SK-N-SH treated with all-trans-retinoic acid at 6 μM for 48 hours (cell line): ENCODE results near the gene IL9R.
"Not testable (repeated sequence)": the region's sequence is repeated elsewhere in the genome, so short reads cannot be mapped to it uniquely, and the experiment has no call there.

Source experiments
- ATAC-seq: fragments of 200-7000 bp; cut with Tn5 transposase; 3 replicates; pipeline ENCODE4 v1.9.1; 2020; ENCODE audit warnings: mild to moderate bottlenecking, moderate library complexity
- ARNTL ChIP-seq: fragments of 450-650 bp; formaldehyde crosslinking; IDR thresholded peaks from 2 replicates; pipeline ENCODE4 v1.5.0; 2020; ENCODE audit warnings: low read depth, mild to moderate bottlenecking, moderate library complexity, borderline replicate concordance
- ESRRG ChIP-seq: fragments of 250-450 bp; sonication (Bioruptor Pico); IDR thresholded peaks from 2 replicates; pipeline ENCODE4 v1.6.1; 2021; ENCODE audit warnings: mild to moderate bottlenecking
- GLIS3 ChIP-seq: fragments of 250-450 bp; sonication (Bioruptor Pico); IDR thresholded peaks from 2 replicates; pipeline ENCODE4 v1.5.0; 2020; ENCODE audit warnings: mild to moderate bottlenecking, moderate library complexity
- ISL1 ChIP-seq: fragments of 250-450 bp; sonication (Bioruptor Pico); IDR thresholded peaks from 2 replicates; pipeline ENCODE4 v2.1.2; 2022; ENCODE audit warnings: mild to moderate bottlenecking, moderate library complexity
- OSR1 ChIP-seq: fragments of 250-450 bp; sonication (Bioruptor Pico); IDR thresholded peaks from 2 replicates; pipeline ENCODE4 v1.8.0; 2022; ENCODE audit warnings: moderate library complexity, mild to moderate bottlenecking, inconsistent platforms
- PPARA ChIP-seq: fragments of 250-450 bp; sonication (Bioruptor Pico); IDR thresholded peaks from 2 replicates; pipeline ENCODE4 v1.5.0; 2020; ENCODE audit warnings: mild to moderate bottlenecking, borderline replicate concordance
- RARB ChIP-seq: fragments of 250-450 bp; sonication (Bioruptor Pico); IDR thresholded peaks from 2 replicates; pipeline ENCODE4 v1.8.0; 2021; ENCODE audit warnings: mild to moderate bottlenecking, moderate library complexity
- SNAI2 ChIP-seq: fragments of 250-450 bp; sonication (Bioruptor Pico); IDR thresholded peaks from 2 replicates; pipeline ENCODE4 v1.5.0; 2020; ENCODE audit warnings: mild to moderate bottlenecking, moderate library complexity
- TCF4 ChIP-seq: fragments of 250-450 bp; sonication (Bioruptor Pico); IDR thresholded peaks from 2 replicates; pipeline ENCODE4 v1.8.0; 2021; ENCODE audit warnings: mild to moderate bottlenecking, moderate library complexity, borderline replicate concordance
- TOX ChIP-seq: fragments of 250-450 bp; sonication (Bioruptor Pico); IDR thresholded peaks from 2 replicates; pipeline ENCODE4 v1.8.0; 2021; ENCODE audit warnings: mild to moderate bottlenecking, moderate library complexity, borderline replicate concordance
- ZC3H10 ChIP-seq: fragments of 250-450 bp; sonication (Bioruptor Pico); IDR thresholded peaks from 2 replicates; pipeline ENCODE4 v1.5.1; 2021; ENCODE audit warnings: mild to moderate bottlenecking, moderate library complexity
- ZFP3 ChIP-seq: fragments of 250-450 bp; sonication (Bioruptor Pico); IDR thresholded peaks from 2 replicates; pipeline ENCODE4 v1.5.0; 2020; ENCODE audit warnings: mild to moderate bottlenecking, moderate library complexity
- ZNF565 ChIP-seq: fragments of 450-650 bp; formaldehyde crosslinking; conservative IDR thresholded peaks from 2 replicates; pipeline ENCODE4 v1.5.0; 2020; ENCODE audit warnings: low read depth, mild to moderate bottlenecking, moderate library complexity
- ZNF70 ChIP-seq: fragments of 450-650 bp; formaldehyde crosslinking; IDR thresholded peaks from 2 replicates; pipeline ENCODE4 v1.5.0; 2020; ENCODE audit warnings: mild to moderate bottlenecking, moderate library complexity
- ZNF8 ChIP-seq: fragments of 450-650 bp; formaldehyde crosslinking; IDR thresholded peaks from 2 replicates; pipeline ENCODE4 v1.5.0; 2020; ENCODE audit warnings: mild to moderate bottlenecking, moderate library complexity
- TF ChIP-seq, protein P1 (sequence below): fragments of 250-450 bp; sonication (Bioruptor Pico); IDR thresholded peaks from 2 replicates; pipeline ENCODE4 v1.5.1; 2021; ENCODE audit warnings: mild to moderate bottlenecking, moderate library complexity
- TF ChIP-seq, protein P2 (sequence below): fragments of 250-450 bp; sonication (Bioruptor Pico); IDR thresholded peaks from 2 replicates; pipeline ENCODE4 v1.8.0; 2020; ENCODE audit warnings: mild to moderate bottlenecking, moderate library complexity, borderline replicate concordance
- TF ChIP-seq, protein P3 (sequence below): fragments of 250-450 bp; sonication (Bioruptor Pico); IDR thresholded peaks from 2 replicates; pipeline ENCODE4 v1.5.1; 2020; ENCODE audit warnings: low read depth, mild to moderate bottlenecking, moderate library complexity

The IL9R gene

DNA sequence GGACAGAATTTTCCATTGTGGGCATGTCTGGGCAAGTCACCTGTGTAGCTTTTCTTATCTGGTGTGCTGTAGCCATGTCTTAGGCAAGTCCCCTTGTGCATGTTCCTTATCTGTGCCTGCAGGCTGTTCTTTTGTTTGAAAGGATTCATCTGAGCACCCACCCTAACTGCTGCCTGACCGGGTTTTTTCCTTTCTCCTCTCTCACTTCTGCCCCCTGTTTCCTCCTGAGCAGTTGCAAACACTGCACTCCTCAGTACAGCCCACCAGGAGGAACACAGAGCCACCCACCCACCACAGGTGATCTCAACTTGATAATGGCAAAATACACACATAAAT, 29.2 kb upstream of the IL9R start:
- no peak for ATAC-seq
- TF ChIP-seq ARNTL (CRISPR knock-in tag) = no peak
- TF ChIP-seq, protein P1, sequence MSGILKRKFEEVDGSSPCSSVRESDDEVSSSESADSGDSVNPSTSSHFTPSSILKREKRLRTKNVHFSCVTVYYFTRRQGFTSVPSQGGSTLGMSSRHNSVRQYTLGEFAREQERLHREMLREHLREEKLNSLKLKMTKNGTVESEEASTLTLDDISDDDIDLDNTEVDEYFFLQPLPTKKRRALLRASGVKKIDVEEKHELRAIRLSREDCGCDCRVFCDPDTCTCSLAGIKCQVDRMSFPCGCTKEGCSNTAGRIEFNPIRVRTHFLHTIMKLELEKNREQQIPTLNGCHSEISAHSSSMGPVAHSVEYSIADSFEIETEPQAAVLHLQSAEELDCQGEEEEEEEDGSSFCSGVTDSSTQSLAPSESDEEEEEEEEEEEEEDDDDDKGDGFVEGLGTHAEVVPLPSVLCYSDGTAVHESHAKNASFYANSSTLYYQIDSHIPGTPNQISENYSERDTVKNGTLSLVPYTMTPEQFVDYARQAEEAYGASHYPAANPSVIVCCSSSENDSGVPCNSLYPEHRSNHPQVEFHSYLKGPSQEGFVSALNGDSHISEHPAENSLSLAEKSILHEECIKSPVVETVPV = no peak
- TF ChIP-seq SNAI2 (CRISPR knock-in tag) = no peak
- TF ChIP-seq ZFP3 (CRISPR knock-in tag) = no peak
- TF ChIP-seq GLIS3 (CRISPR knock-in tag) = no peak
- TF ChIP-seq ZC3H10 (CRISPR knock-in tag) = no peak
- TF ChIP-seq ESRRG = no peak
- no peak for TF ChIP-seq ZNF565 (CRISPR knock-in tag)
- TF ChIP-seq PPARA (CRISPR knock-in tag) = no peak
- TF ChIP-seq TCF4 (CRISPR knock-in tag) = no peak
- TF ChIP-seq ZNF8 (CRISPR knock-in tag) = no peak
- TF ChIP-seq OSR1 (CRISPR knock-in tag) = no peak
- no peak for TF ChIP-seq ISL1
- TF ChIP-seq, protein P2, sequence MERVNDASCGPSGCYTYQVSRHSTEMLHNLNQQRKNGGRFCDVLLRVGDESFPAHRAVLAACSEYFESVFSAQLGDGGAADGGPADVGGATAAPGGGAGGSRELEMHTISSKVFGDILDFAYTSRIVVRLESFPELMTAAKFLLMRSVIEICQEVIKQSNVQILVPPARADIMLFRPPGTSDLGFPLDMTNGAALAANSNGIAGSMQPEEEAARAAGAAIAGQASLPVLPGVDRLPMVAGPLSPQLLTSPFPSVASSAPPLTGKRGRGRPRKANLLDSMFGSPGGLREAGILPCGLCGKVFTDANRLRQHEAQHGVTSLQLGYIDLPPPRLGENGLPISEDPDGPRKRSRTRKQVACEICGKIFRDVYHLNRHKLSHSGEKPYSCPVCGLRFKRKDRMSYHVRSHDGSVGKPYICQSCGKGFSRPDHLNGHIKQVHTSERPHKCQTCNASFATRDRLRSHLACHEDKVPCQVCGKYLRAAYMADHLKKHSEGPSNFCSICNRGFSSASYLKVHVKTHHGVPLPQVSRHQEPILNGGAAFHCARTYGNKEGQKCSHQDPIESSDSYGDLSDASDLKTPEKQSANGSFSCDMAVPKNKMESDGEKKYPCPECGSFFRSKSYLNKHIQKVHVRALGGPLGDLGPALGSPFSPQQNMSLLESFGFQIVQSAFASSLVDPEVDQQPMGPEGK = no peak
- no peak for TF ChIP-seq RARB (CRISPR knock-in tag)
- no peak for TF ChIP-seq ZNF70
- TF ChIP-seq, protein P3, sequence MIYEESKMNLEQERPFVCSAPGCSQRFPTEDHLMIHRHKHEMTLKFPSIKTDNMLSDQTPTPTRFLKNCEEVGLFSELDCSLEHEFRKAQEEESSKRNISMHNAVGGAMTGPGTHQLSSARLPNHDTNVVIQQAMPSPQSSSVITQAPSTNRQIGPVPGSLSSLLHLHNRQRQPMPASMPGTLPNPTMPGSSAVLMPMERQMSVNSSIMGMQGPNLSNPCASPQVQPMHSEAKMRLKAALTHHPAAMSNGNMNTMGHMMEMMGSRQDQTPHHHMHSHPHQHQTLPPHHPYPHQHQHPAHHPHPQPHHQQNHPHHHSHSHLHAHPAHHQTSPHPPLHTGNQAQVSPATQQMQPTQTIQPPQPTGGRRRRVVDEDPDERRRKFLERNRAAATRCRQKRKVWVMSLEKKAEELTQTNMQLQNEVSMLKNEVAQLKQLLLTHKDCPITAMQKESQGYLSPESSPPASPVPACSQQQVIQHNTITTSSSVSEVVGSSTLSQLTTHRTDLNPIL (CRISPR knock-in tag) = no peak
- no peak for TF ChIP-seq TOX

DNA sequence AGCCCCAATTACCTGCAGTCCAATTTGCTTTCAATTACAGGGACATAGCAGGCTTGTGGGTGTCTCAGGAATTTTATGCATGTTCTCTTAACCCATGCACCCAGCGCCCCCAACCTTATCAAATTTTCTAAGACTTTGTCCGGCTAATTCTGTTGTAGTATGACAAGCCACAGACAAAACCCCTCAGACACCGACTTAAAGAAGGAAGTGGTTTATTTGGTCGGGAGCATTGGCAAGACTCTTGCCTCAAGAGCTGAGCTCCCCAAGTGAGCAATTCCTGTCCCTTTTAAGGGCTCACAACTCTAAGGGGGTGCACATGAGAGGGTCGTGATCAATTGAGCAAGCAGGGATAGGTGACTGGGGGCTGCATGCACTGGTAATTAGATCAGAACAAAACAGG, 28.7 kb upstream of the IL9R start:
- TF ChIP-seq PPARA (CRISPR knock-in tag) (no peak), TOX (no peak), ARNTL (CRISPR knock-in tag) (no peak), ZNF70 (no peak)
- TF ChIP-seq, protein P3 (CRISPR knock-in tag) = no peak
- ATAC-seq = no peak

DNA sequence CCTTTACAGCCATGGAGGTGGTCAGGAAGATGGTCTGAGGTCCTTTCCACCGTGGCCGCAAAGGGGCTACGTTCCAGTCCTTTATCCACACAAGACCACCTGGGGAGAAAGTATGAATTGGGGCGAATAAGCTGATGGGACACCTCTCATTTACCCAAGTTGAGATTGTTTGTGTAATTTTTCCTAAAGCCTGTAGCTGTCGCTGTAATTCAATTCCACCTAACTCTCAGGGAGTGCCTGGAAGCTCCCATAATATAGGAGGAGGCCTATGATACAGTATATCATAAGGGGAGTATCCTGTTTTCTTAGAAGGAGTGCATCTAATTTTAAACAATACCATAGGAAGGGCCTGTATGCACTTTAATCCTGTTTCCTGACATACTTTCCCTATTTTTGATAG, 25.8 kb upstream of the IL9R start:
- ATAC-seq = not testable (repeated sequence)

DNA sequence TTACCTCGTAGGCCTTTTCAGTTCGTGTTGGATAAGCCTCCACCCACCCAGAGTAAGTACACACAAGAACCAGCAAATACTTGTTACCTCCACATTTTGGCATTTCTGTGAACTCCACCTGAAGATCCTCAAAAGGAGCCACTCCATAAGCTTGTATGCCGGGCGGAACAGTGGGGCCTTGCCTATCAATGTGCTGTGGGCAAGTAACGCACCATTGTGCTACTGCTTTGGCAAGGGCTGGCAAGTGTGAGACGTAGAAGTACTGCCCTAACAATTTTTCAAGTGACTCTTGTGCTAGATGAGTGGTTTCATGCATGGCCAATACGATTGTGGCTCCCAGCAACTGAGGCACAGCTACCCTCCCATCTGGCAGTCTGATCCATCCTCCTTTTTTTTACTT, 25.3 kb upstream of the IL9R start:
- ATAC-seq = not testable (repeated sequence)

DNA sequence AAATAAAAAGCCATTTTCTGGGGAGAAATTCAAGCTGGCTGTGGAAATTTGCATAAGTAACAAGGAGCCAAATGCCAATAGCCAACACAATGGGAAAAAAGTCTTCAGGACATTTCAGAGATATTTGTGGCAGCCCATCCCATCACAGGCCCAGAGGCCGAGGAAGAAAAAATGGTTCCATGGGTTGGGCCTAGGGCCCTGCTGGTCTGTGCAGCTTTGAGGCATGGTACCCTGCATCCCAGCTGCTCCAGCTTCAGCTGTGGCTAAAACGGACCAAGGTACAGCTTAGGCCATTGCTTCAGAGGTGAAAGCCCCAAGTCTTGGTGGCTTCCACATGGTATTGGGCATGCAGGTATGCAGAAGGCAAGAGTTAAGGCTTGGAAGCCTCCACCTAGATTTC, 14.2 kb upstream of the IL9R start:
- TF ChIP-seq TOX (no peak), ZNF70 (no peak)
- TF ChIP-seq, protein P3 (CRISPR knock-in tag) = no peak
- no peak for ATAC-seq

DNA sequence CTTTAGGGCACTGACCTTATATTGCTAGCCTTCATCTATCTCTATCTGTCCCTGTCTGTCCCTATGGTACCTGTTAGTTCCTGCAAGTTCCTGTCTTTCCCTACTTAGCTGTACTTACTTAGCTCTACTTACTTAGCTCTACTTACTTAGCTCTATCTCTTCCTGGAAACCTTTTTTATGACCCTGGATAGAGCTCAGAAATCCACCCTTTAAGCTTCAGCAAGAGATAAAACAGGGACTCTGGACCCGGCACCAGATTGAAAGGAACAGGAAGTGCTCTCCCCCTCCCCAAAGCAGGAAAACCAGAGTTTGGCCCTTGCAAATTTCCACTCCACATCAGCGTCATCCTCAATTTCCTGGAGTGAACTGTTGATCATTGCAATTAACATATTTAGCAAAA, 12.3 kb upstream of the IL9R start:
- TF ChIP-seq ZNF70 (no peak), OSR1 (CRISPR knock-in tag) (no peak), ISL1 (no peak), RARB (CRISPR knock-in tag) (no peak), ZNF565 (CRISPR knock-in tag) (no peak), GLIS3 (CRISPR knock-in tag) (no peak)
- ATAC-seq = no peak

DNA sequence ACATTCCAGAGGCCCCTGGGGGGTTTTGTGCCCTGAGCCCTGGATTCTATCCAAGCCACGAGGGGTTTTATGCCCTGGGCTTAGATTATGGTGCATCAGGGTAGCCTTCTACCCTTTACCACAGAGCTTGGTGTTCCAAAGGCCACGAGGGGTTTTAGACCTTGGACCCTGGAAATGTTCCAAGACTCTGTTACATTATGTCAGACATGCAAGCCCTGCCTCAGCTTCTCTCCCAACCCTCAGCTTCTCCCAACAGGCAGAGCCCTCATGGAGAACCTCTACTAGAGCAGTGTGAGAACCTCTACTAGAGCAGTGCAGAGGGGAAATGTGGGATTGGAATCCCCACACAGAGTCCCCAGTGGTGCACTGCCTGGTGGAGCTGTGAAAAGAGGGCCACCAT, 10.5 kb upstream of the IL9R start:
- not testable (repeated sequence) for ATAC-seq
